ENCODE data around the gene KATNBL1.
"Not testable (repeated sequence)": the region's sequence is repeated elsewhere in the genome, so short reads cannot be mapped to it uniquely, and the experiment has no call there.

KATNBL1 gene

GRCh38 chr15:34209421-34210282 is at the start of gene KATNBL1:
TSS of gene KATNBL1 (minus strand) at chr15:34210096. CDS start at chr15:34163676, 46,420 bp downstream.
- DNase-seq: peak; percentile 99

DNA sequence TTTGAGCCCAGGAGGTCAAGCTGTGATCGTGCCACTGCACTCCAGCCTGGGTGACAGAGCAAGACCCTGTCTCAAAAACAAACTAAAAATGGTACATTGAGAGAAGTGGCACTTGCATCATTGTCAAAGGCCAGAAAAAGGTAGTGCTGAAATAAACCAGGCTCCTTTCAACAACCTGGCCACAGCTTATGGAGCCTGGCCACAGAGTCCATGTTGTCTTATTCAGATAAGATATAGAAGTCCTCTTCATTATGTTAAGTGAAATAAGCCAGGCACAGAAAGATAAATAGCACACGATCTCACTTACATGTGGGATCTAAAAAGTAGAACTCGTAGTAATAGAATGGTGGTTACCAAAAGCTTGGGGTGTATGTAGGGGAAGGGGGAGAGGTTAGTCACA is 49.7 kb upstream of the KATNBL1 start:
- DNase-seq: no peak

GRCh38 chr15:34258151-34258550 is 48.3 kb upstream of the KATNBL1 start:
- DNase-seq: no peak

DNA sequence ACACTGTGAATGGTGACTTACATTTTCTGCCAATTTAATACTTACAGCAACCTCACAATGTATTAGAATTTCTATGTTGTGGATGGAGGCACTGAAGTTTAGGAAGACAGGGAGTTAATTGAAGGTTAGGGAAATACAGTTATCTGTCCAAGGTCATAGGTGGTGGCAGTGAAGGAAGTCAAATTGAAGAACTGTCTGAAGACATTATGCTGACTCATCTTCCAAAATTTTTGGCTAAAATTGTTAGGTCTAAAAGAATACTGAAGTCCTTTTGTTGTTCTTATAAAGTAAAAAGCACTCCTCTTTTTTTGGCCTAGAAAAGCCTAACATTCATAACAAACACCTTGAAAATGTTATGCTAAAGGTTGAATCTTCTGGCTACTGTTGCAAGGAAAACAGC is 42.6 kb upstream of the KATNBL1 start:
- DNase-seq: no peak

GRCh38 chr15:34248190-34248589 is 38.3 kb upstream of the KATNBL1 start:
- DNase-seq: no peak

GRCh38 chr15:34246276-34246976 is 36.5 kb upstream of the KATNBL1 start:
- DNase-seq: no peak

GRCh38 chr15:34243226-34243625 is 33.3 kb upstream of the KATNBL1 start:
- DNase-seq: no peak

- no peak for DNase-seq
These were observed 32.4 kb upstream of the KATNBL1 start for GRCh38 chr15:34242331-34242710.

GRCh38 chr15:34241376-34242330 is 31.8 kb upstream of the KATNBL1 start:
- peak; percentile 68 for DNase-seq

DNA sequence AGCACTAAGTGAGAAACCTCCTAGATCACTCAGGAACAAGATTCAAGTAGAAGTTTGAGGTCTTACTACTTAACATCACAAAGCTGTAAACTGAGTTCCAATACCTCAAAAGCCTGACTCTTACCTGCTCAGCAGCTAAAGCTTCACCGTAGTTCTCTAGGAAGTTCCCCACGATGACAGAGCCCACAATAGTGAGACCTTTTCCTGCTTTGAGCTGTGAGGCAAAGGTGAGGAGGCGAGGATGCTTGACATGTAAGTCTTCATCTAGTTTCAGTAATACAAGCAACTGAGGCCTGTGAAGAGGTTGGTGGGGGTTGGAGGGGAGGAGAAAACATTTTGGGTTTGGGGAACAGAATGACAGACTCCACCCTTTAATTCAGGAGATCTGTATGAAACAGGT is 30.6 kb upstream of the KATNBL1 start:
- no peak for DNase-seq

GRCh38 chr15:34239151-34239808 is 29.4 kb upstream of the KATNBL1 start:
- no peak for DNase-seq

DNA sequence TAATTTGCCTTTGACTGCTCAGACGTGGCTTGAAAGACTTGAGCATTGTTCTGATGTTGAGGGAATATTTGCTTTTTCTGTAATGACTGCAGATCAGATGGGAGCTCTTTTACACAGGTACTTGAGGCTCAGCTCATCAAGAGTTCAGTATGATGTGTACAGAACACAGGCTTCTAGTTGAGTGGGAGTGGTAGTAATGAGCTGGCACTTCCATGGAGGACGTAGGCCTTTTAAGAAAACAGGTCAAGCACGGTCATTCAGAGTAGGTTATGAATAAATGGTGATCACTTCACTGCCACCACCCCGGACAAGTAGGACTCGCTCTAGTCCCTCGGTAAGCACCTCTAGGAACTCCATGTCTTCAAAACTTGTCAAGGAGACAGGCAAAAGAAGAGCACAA is 23.7 kb upstream of the KATNBL1 start:
- DNase-seq: no peak

GRCh38 chr15:34223904-34224596 is 14.2 kb upstream of the KATNBL1 start:
- peak; percentile 61 for DNase-seq

GRCh38 chr15:34217587-34218225 is 7.8 kb upstream of the KATNBL1 start:
- DNase-seq: peak; percentile 26

DNA sequence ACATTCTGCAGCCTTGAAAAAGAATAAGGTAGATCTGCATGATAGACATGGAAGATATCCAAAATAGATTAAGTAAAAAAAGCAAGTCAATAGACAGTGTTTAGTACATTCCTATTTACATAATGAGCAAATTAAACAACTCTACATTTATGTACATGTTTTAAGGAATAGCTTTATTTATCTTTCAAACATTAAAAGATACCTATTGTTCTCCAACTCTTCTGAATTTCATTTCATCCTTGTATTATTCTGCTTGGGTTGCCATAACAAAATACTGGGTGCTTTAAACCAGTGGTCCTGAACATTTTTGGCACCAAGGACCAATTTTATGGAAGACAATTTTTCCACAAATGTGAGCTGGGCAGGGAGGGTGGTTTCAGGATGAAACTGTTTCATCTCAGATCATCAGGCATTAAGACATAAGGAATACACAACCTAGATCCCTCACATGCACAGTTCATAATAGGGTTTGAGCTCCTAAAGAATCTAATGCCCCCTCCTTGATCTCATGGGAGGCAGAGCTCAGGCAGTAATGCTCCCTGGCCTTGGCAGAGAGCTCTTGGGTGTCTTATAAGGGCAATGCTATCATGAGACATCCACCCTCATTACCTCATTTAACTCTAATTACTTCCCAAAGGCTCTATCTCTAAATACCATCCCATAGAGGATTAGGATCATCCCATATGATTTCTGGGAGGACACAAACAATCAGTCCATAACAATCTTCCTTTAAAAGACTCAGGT is 6.8 kb upstream of the KATNBL1 start:
- peak; percentile 79 for DNase-seq

- DNase-seq: peak; percentile 30
These were observed 4.2 kb upstream of the KATNBL1 start for GRCh38 chr15:34214135-34214534.

- DNase-seq: peak; percentile 13
These were observed 3.8 kb upstream of the KATNBL1 start for GRCh38 chr15:34213690-34214089.

- peak; percentile 78 for DNase-seq
These were observed 3.9 kb downstream of the KATNBL1 start for GRCh38 chr15:34206011-34206410.

GRCh38 chr15:34203936-34204335 is 6.0 kb downstream of the KATNBL1 start:
- DNase-seq: no peak

- DNase-seq: no peak
These were observed 6.6 kb downstream of the KATNBL1 start for GRCh38 chr15:34203305-34203704.

- DNase-seq: not testable (repeated sequence)
These were observed 16.6 kb downstream of the KATNBL1 start for GRCh38 chr15:34193272-34193671.

Measured in NCI-H82 (cell line).